ENCODE data around the gene CENPH. TPM values are rescaled to one million over a fixed set of nuclear protein-coding genes. Genes with fewer than 3 reads are reported as not detected.

CENPH gene
- total RNA-seq, 1 experiment from 2014 or later = 79.0 TPM

GRCh38 chr5:69149676-69150010 lies 39.7 kb upstream of the CENPH start (continued):
- TF ChIP-seq ATF3 (CRISPR knock-in tag; conservative IDR thresholded peaks at IDR 0.05) (no peak), MYBL2 (CRISPR knock-in tag; IDR thresholded peaks at IDR 0.05) (no peak)
- TF ChIP-seq, protein P1, sequence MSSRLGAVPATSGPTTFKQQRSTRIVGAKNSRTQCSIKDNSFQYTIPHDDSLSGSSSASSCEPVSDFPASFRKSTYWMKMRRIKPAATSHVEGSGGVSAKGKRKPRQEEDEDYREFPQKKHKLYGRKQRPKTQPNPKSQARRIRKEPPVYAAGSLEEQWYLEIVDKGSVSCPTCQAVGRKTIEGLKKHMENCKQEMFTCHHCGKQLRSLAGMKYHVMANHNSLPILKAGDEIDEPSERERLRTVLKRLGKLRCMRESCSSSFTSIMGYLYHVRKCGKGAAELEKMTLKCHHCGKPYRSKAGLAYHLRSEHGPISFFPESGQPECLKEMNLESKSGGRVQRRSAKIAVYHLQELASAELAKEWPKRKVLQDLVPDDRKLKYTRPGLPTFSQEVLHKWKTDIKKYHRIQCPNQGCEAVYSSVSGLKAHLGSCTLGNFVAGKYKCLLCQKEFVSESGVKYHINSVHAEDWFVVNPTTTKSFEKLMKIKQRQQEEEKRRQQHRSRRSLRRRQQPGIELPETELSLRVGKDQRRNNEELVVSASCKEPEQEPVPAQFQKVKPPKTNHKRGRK (CRISPR knock-in tag; IDR thresholded peaks at IDR 0.05; ENCODE audit: borderline replicate concordance) = no peak

GRCh38 chr5:69152731-69153130 lies 36.7 kb upstream of the CENPH start:
- H3K27ac Mint-ChIP-seq = no peak overlapping the region
- H3K9me3 Mint-ChIP-seq = no peaks in the 10 kb centered on the region
- H3K27me3 Mint-ChIP-seq (ENCODE audit: low read depth) = no peaks in the 10 kb centered on the region
- ChIA-PET POLR2A (no interaction called here), CTCF (no interaction called here)
- no peak overlapping the region for H3K4me3 Mint-ChIP-seq
- no peak for ATAC-seq
- no peak for DNase-seq (ENCODE audit: low spot score)
- H3K4me1 Mint-ChIP-seq = no peaks in the 10 kb centered on the region
- TF ChIP-seq SOX15 (CRISPR knock-in tag; IDR thresholded peaks at IDR 0.05) (no peak), JAZF1 (CRISPR knock-in tag; IDR thresholded peaks at IDR 0.05) (no peak), AFF4 (CRISPR knock-in tag; IDR thresholded peaks at IDR 0.05; ENCODE audit: borderline replicate concordance) (no peak), PRRX2 (CRISPR knock-in tag; IDR thresholded peaks at IDR 0.05) (no peak)
- TF ChIP-seq, protein P2, sequence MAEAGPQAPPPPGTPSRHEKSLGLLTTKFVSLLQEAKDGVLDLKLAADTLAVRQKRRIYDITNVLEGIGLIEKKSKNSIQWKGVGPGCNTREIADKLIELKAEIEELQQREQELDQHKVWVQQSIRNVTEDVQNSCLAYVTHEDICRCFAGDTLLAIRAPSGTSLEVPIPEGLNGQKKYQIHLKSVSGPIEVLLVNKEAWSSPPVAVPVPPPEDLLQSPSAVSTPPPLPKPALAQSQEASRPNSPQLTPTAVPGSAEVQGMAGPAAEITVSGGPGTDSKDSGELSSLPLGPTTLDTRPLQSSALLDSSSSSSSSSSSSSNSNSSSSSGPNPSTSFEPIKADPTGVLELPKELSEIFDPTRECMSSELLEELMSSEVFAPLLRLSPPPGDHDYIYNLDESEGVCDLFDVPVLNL (CRISPR knock-in tag; IDR thresholded peaks at IDR 0.05; ENCODE audit: borderline replicate concordance, low read depth) = no peak
- H3K36me3 Mint-ChIP-seq = no peaks in the 10 kb centered on the region

GRCh38 chr5:69156456-69156855 lies 32.9 kb upstream of the CENPH start:
- POLR2A ChIA-PET = no interaction called here
- ATAC-seq = no peak
- Mint-ChIP-seq H3K4me3 (no peak overlapping the region), H3K27me3 (ENCODE audit: low read depth) (no peaks in the 10 kb centered on the region), H3K9me3 (no peaks in the 10 kb centered on the region), H3K27ac (no peak overlapping the region), H3K36me3 (no peaks in the 10 kb centered on the region), H3K4me1 (no peaks in the 10 kb centered on the region)
- TF ChIP-seq, protein P3, sequence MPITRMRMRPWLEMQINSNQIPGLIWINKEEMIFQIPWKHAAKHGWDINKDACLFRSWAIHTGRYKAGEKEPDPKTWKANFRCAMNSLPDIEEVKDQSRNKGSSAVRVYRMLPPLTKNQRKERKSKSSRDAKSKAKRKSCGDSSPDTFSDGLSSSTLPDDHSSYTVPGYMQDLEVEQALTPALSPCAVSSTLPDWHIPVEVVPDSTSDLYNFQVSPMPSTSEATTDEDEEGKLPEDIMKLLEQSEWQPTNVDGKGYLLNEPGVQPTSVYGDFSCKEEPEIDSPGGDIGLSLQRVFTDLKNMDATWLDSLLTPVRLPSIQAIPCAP (CRISPR knock-in tag; IDR thresholded peaks at IDR 0.05) = no peak
- no peak for TF ChIP-seq JAZF1 (CRISPR knock-in tag; IDR thresholded peaks at IDR 0.05)
- TF ChIP-seq, protein P4, sequence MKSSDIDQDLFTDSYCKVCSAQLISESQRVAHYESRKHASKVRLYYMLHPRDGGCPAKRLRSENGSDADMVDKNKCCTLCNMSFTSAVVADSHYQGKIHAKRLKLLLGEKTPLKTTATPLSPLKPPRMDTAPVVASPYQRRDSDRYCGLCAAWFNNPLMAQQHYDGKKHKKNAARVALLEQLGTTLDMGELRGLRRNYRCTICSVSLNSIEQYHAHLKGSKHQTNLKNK (CRISPR knock-in tag; IDR thresholded peaks at IDR 0.05) = no peak
- no peak for TF ChIP-seq ELF4 (CRISPR knock-in tag; IDR thresholded peaks at IDR 0.05; ENCODE audit: low read depth)
- no peak for TF ChIP-seq TP53 (CRISPR knock-in tag; IDR thresholded peaks at IDR 0.05)
- no peak for TF ChIP-seq OVOL2 (CRISPR knock-in tag; IDR thresholded peaks at IDR 0.05; ENCODE audit: borderline replicate concordance)
- TF ChIP-seq FOXJ3 (CRISPR knock-in tag; IDR thresholded peaks at IDR 0.05; ENCODE audit: borderline replicate concordance) = no peak
- TF ChIP-seq ATF1 (CRISPR knock-in tag; IDR thresholded peaks at IDR 0.05) = no peak
- TF ChIP-seq, protein P2 (CRISPR knock-in tag; IDR thresholded peaks at IDR 0.05; ENCODE audit: borderline replicate concordance, low read depth) = no peak
- TF ChIP-seq ATF6 (CRISPR knock-in tag; IDR thresholded peaks at IDR 0.05) = no peak
- no peak for DNase-seq (ENCODE audit: low spot score)
- CTCF ChIA-PET = interaction anchor here (0.7 kb wide), 1 partner anchor 10 kb away, joined by 3 read pairs; the partner anchor contains the start of gene CCNB1

All from WTC11 (cell line).